GM23248 (cell line): Measurements from ENCODE around the gene FRK.

ENCODE experiments used
- EZH2 ChIP-seq: fragments of 200-600 bp; sonication (generic); IDR thresholded peaks from 2 replicates; pipeline ENCODE4 v1.6.1; 2018; ENCODE audit warnings: antibody characterized with exemption, mild to moderate bottlenecking; ENCODE audit not compliant: insufficient read depth, poor library complexity, severe bottlenecking
- EZH2phosphoT487 ChIP-seq: fragments of 200-600 bp; sonication (generic); IDR thresholded peaks from 2 replicates; pipeline ENCODE4 v1.6.1; 2018; ENCODE audit warnings: antibody characterized with exemption, moderate library complexity, mild to moderate bottlenecking, low read depth; ENCODE audit not compliant: insufficient read depth

GRCh38 chr6:116084284-116084683, 23.6 kb upstream of the FRK start:
- TF ChIP-seq EZH2 (no peak), EZH2phosphoT487 (no peak)
